HG02588 (cell line): ENCODE measurements around the gene BRMS1L.
"Not testable (repeated sequence)": the region's sequence is repeated elsewhere in the genome, so short reads cannot be mapped to it uniquely, and the experiment has no call there.

Source experiments
- ATAC-seq: cut with Tn5 transposase; IDR thresholded peaks from one replicate; pipeline ENCODE4 v1.9.1; 2021; ENCODE audit warnings: mild to moderate bottlenecking, moderate library complexity; ENCODE audit not compliant: unreplicated experiment

BRMS1L gene

GRCh38 chr14:35826218-35826951 lies at the start of gene BRMS1L:
TSS of gene BRMS1L (plus strand) at chr14:35826338. CDS start at chr14:35826517, 179 bp downstream.
- peak; percentile 94 for ATAC-seq

GRCh38 chr14:35776823-35777222 lies 49.3 kb upstream of the BRMS1L start:
- ATAC-seq: no peak

GRCh38 chr14:35777550-35777949 lies 48.6 kb upstream of the BRMS1L start:
- ATAC-seq: not testable (repeated sequence)

GRCh38 chr14:35779368-35779767 lies 46.8 kb upstream of the BRMS1L start:
- no peak for ATAC-seq

- ATAC-seq: no peak
Measured at GRCh38 chr14:35783699-35784098, 42.4 kb upstream of the BRMS1L start.

GRCh38 chr14:35786856-35787255 lies 39.3 kb upstream of the BRMS1L start:
- no peak for ATAC-seq

GRCh38 chr14:35789651-35790050 lies 36.5 kb upstream of the BRMS1L start:
- ATAC-seq: no peak

GRCh38 chr14:35797796-35798195 lies 28.3 kb upstream of the BRMS1L start:
- no peak for ATAC-seq

- ATAC-seq: no peak
Measured at GRCh38 chr14:35806006-35806907, 19.9 kb upstream of the BRMS1L start.

GRCh38 chr14:35807131-35807961 lies 18.8 kb upstream of the BRMS1L start:
- ATAC-seq: no peak

GRCh38 chr14:35808076-35808637 lies 18.0 kb upstream of the BRMS1L start:
- ATAC-seq: no peak

- peak; percentile 96 for ATAC-seq
Measured at GRCh38 chr14:35808638-35809563, 17.2 kb upstream of the BRMS1L start, which contains the start of gene RALGAPA1. TSS of gene RALGAPA1 (minus strand) at chr14:35809295. CDS start at chr14:35808835, 460 bp downstream.

GRCh38 chr14:35809597-35809996 lies 16.5 kb upstream of the BRMS1L start:
- ATAC-seq: no peak

GRCh38 chr14:35810963-35811362 lies 15.2 kb upstream of the BRMS1L start:
- no peak for ATAC-seq

- ATAC-seq: peak; percentile 60
Measured at GRCh38 chr14:35814371-35815005, 11.7 kb upstream of the BRMS1L start.

GRCh38 chr14:35818346-35819115 lies 7.6 kb upstream of the BRMS1L start:
- ATAC-seq: no peak

GRCh38 chr14:35819591-35820540 lies 6.3 kb upstream of the BRMS1L start:
- no peak for ATAC-seq
